ENCODE measurements around the gene HTR6. TPM values are rescaled to one million over a fixed set of nuclear protein-coding genes. Genes with fewer than 3 reads are reported as not detected.

The HTR6 gene
- total RNA-seq, 1 donor = under 0.01 TPM

GRCh38 chr1:19689856-19690255 lies 25.2 kb downstream of the HTR6 start:
- H3K27ac ChIP-seq (ENCODE audit: low read depth, low read length) = no peak overlapping the region
- no peaks in the 10 kb centered on the region for H4K20me1 ChIP-seq (ENCODE audit: insufficient read depth, low read length)
- H3K27me3 ChIP-seq (ENCODE audit: insufficient read depth, low read length) = no peaks in the 10 kb centered on the region
- no peak overlapping the region for H3K4me3 ChIP-seq (ENCODE audit: insufficient read depth, low read length)
- no peaks in the 10 kb centered on the region for H3K4me1 ChIP-seq (ENCODE audit: insufficient read depth, low read length)
- H3K4me2 ChIP-seq (ENCODE audit: insufficient read depth, low read length) = no peak overlapping the region
- H2AFZ ChIP-seq (ENCODE audit: low read length) = no peak overlapping the region
- no peaks in the 10 kb centered on the region for H3K79me2 ChIP-seq (ENCODE audit: insufficient read depth, low read length)
- no peaks in the 10 kb centered on the region for H3K36me3 ChIP-seq (ENCODE audit: insufficient read depth, low read length)
- DNase-seq (ENCODE audit: insufficient read length, low spot score, missing footprints) = no peak
- H3K9me3 ChIP-seq (ENCODE audit: low read depth, low read length) = no peaks in the 10 kb centered on the region
- TF ChIP-seq, protein P1, sequence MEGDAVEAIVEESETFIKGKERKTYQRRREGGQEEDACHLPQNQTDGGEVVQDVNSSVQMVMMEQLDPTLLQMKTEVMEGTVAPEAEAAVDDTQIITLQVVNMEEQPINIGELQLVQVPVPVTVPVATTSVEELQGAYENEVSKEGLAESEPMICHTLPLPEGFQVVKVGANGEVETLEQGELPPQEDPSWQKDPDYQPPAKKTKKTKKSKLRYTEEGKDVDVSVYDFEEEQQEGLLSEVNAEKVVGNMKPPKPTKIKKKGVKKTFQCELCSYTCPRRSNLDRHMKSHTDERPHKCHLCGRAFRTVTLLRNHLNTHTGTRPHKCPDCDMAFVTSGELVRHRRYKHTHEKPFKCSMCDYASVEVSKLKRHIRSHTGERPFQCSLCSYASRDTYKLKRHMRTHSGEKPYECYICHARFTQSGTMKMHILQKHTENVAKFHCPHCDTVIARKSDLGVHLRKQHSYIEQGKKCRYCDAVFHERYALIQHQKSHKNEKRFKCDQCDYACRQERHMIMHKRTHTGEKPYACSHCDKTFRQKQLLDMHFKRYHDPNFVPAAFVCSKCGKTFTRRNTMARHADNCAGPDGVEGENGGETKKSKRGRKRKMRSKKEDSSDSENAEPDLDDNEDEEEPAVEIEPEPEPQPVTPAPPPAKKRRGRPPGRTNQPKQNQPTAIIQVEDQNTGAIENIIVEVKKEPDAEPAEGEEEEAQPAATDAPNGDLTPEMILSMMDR (IDR thresholded peaks at IDR 0.05; ENCODE audit: extremely low read depth, low read depth, low read length) = no peak

DNA sequence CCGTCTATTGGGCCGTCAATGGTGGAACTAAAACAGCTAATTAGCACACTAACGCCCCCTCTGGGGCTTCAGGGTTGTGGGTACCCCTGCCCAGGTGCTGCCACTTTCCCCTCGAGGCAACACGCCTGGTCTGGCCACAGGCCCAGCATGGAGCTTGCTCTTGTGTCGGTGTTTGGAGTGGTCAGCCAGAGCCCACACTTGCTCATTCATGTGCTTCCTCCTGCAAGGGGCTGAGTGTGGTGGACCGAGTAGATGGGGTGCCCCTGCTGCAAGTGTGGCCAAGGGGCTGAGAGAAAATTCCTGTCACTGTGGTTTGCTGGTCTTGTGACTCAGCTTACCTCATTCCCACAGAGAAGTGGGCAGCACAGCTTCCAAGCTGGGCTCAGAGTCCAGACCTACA lies 25.7 kb downstream of the HTR6 start:
- TF ChIP-seq, protein P1 (IDR thresholded peaks at IDR 0.05; ENCODE audit: extremely low read depth, low read depth, low read length) = no peak
- H3K9me3 ChIP-seq (ENCODE audit: low read depth, low read length) = no peaks in the 10 kb centered on the region
- no peak for DNase-seq (ENCODE audit: insufficient read length, low spot score, missing footprints)
- H3K36me3 ChIP-seq (ENCODE audit: insufficient read depth, low read length) = no peaks in the 10 kb centered on the region
- H3K4me2 ChIP-seq (ENCODE audit: insufficient read depth, low read length) = no peak overlapping the region
- no peak overlapping the region for H2AFZ ChIP-seq (ENCODE audit: low read length)
- H3K27ac ChIP-seq (ENCODE audit: low read depth, low read length) = no peak overlapping the region
- H3K4me1 ChIP-seq (ENCODE audit: insufficient read depth, low read length) = no peaks in the 10 kb centered on the region
- no peak overlapping the region for H3K4me3 ChIP-seq (ENCODE audit: insufficient read depth, low read length)
- H3K79me2 ChIP-seq (ENCODE audit: insufficient read depth, low read length) = no peaks in the 10 kb centered on the region
- H4K20me1 ChIP-seq (ENCODE audit: insufficient read depth, low read length) = no peaks in the 10 kb centered on the region
- H3K27me3 ChIP-seq (ENCODE audit: insufficient read depth, low read length) = no peaks in the 10 kb centered on the region

DNA sequence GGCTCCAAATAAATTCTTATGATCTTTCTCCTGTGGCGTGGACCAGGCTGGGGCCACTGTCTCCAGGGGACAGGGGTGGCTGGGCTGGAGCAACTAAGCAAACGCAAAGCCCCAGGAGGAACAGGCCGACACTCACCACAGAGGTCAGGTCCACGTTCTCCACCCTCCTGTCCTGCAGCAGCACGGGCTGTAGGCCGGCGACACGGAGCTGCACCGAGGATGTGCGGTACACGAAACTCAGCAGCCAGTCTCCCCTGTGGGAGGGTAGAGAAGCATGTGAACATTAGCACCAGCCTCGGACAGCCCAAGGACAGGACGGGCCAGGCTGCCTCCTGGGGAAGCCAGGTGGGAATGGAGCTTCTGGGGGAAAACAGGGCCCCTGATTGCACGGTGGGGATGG lies 29.6 kb downstream of the HTR6 start:
- Histone ChIP-seq H4K20me1 (ENCODE audit: insufficient read depth, low read length) (no peaks in the 10 kb centered on the region), H3K4me1 (ENCODE audit: insufficient read depth, low read length) (no peaks in the 10 kb centered on the region), H3K79me2 (ENCODE audit: insufficient read depth, low read length) (no peaks in the 10 kb centered on the region), H3K27me3 (ENCODE audit: insufficient read depth, low read length) (no peaks in the 10 kb centered on the region), H3K4me2 (ENCODE audit: insufficient read depth, low read length) (no peak overlapping the region), H3K36me3 (ENCODE audit: insufficient read depth, low read length) (peaks cover 2% of the 10 kb centered on the region), H2AFZ (ENCODE audit: low read length) (no peak overlapping the region), H3K9me3 (ENCODE audit: low read depth, low read length) (no peaks in the 10 kb centered on the region), H3K4me3 (ENCODE audit: insufficient read depth, low read length) (no peak overlapping the region), H3K27ac (ENCODE audit: low read depth, low read length) (no peak overlapping the region)
- TF ChIP-seq, protein P1 (IDR thresholded peaks at IDR 0.05; ENCODE audit: extremely low read depth, low read depth, low read length) = no peak
- peak; percentile 44 for DNase-seq (ENCODE audit: insufficient read length, low spot score, missing footprints)

GRCh38 chr1:19695772-19696171 lies 31.1 kb downstream of the HTR6 start:
- no peaks in the 10 kb centered on the region for H3K4me1 ChIP-seq (ENCODE audit: insufficient read depth, low read length)
- H2AFZ ChIP-seq (ENCODE audit: low read length) = no peak overlapping the region
- no peak overlapping the region for H3K4me2 ChIP-seq (ENCODE audit: insufficient read depth, low read length)
- peak; percentile 21 for DNase-seq (ENCODE audit: insufficient read length, low spot score, missing footprints)
- no peak overlapping the region for H3K27ac ChIP-seq (ENCODE audit: low read depth, low read length)
- TF ChIP-seq, protein P1 (IDR thresholded peaks at IDR 0.05; ENCODE audit: extremely low read depth, low read depth, low read length) = no peak
- peaks cover 2% of the 10 kb centered on the region for H3K36me3 ChIP-seq (ENCODE audit: insufficient read depth, low read length)
- H3K4me3 ChIP-seq (ENCODE audit: insufficient read depth, low read length) = no peak overlapping the region
- no peaks in the 10 kb centered on the region for H3K79me2 ChIP-seq (ENCODE audit: insufficient read depth, low read length)
- no peaks in the 10 kb centered on the region for H3K9me3 ChIP-seq (ENCODE audit: low read depth, low read length)
- H4K20me1 ChIP-seq (ENCODE audit: insufficient read depth, low read length) = no peaks in the 10 kb centered on the region
- H3K27me3 ChIP-seq (ENCODE audit: insufficient read depth, low read length) = no peaks in the 10 kb centered on the region

Measured in osteoblast (primary cell).